H7 (cell line): ENCODE data around the gene EMP3. TPM values are rescaled to one million over a fixed set of nuclear protein-coding genes. Genes with fewer than 3 reads are reported as not detected.
"Not testable (repeated sequence)": the region's sequence is repeated elsewhere in the genome, so short reads cannot be mapped to it uniquely, and the experiment has no call there.

Experiments
- DNase-seq: peaks from one replicate; pipeline ENCODE4 v3.0.0; 2012
- H3K27me3 ChIP-seq: 2 replicates; pipeline ENCODE4 v1.6.0; 2011; ENCODE audit warnings: mild to moderate bottlenecking, low read length; ENCODE audit not compliant: control insufficient read depth, insufficient read depth
- H3K36me3 ChIP-seq: replicated peaks from 2 replicates; pipeline ENCODE4 v1.5.1; 2011; ENCODE audit warnings: low read length; ENCODE audit not compliant: control insufficient read depth, insufficient read depth
- H3K4me3 ChIP-seq: 2 replicates; pipeline ENCODE4 v1.5.1; 2011; ENCODE audit warnings: low read depth, mild to moderate bottlenecking, control low read depth, low read length, moderate library complexity; ENCODE audit not compliant: insufficient read depth
- total RNA-seq: library from RNA; depleted of rRNA; stranded (reverse); fragments of >200 nt; shearing (Covaris generic); gene quantifications from 2 replicates; pipeline ENCODE4 v1.2.3, GENCODE V29; 2014

Gene EMP3
- total RNA-seq, 1 experiment from 2014 or later: 57.5 TPM

DNA sequence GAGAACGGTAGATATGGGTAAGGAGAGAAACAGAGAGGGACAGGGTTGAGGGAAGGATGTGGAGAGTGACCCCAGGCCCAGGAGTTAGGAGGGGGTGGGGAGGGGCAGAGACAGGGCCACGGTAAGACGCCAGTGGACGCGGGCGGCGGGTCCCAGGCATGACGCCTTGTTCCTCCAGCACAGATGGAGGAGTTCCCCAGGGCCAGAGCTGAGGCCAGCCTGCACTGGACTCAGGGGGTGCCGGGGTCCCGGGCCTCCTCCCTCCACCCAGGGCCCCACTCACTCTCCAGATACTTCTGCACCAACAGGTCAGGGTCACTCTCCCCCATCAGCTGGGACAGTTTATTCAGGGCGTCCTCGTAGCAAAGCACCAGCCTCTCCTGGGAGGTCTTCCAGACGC is 22.0 kb upstream of the EMP3 start:
- Histone ChIP-seq H3K4me3 (no peak overlapping the region), H3K36me3 (no peaks in the 10 kb centered on the region), H3K27me3 (no peaks in the 10 kb centered on the region)
- DNase-seq: no peak

DNA sequence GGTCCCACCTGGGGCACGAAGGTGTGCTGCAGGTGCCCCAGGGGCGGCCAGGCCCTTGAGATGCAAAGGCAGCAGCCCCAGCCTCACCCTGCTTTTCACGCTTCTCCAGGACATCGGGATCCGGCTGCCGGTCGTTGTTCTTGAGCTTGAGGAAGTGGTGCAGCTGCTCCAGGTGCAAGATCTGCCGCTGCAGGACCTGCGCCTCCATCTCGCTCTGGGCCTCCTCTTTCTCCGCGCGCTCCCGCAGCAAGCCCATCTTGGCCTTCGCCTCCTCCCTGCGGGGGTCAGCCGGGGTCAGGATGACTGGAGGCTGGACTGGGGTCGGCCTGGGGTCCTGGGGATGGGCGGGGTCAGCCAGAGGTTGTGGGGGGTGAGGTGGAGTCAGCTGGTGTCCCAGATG is 21.5 kb upstream of the EMP3 start:
- DNase-seq: peak; percentile 54
- Histone ChIP-seq H3K36me3 (no peaks in the 10 kb centered on the region), H3K4me3 (no peak overlapping the region), H3K27me3 (no peaks in the 10 kb centered on the region)

DNA sequence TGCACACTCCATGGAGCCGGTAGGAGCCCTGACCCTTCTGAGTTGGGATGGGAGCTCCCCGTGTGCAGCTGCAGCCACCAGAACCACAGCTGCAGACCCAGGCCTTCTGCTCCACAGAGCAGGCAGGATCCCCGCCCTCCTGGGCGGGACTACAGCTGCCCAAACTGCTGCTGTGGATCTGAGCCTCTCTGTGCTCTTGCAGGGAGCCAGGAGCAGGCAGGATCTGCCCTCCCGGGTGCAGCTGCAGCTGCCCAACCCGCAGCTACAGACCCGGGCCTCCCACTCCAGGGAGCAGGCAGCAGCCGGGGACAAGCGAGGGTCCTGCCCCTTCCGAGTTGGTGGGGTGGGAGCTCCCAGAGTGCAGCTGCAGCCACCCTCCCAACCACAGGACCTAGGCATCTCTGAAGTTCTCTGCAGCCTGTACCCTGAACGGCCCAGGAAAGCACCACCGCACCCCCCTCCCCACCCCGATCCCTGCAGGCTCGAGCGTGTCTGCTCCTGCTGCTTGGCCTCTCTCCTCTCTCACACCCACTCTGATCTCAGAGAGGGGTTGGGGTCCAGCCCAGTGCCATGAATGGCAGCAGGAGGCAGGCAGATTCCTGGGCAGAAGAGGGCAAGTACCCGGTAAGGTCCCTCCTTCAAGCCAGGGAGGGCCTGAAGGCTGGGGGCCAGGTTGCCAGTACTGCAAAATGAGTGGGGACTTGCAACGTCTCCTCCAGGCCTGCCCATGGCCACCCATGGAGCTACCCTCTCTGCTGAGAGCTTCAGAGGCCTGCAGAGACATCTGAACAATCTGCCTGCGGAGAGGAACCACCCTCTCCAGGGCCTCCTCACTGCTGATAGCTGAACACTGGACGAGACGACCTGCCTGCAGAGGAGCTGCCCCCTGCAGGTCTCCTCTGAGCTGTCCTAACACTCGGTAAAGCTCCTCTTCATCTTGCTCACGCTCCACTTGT is 16.4 kb upstream of the EMP3 start:
- H3K4me3 ChIP-seq: no peak overlapping the region
- no peaks in the 10 kb centered on the region for H3K27me3 ChIP-seq
- DNase-seq: peak; percentile 64
- no peaks in the 10 kb centered on the region for H3K36me3 ChIP-seq

DNA sequence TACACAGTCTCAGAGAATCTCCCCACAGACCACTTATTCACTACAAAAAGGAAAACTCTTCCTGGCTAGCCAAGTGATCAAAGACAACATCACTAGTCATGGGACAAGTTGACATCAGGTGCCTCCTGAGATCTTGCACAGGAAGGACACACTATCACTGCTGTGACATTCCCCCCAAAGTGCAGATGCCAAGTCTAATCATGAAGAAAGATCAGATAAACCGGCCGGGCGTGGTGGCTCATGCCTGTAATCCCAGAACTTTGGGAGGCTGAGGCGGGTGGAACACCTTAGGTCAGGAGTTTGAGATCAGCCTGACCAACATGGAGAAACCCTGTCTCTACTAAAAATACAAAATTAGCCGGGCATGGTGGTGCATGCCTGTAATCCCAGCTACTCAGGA is 15.6 kb upstream of the EMP3 start:
- not testable (repeated sequence) for DNase-seq, H3K27me3 ChIP-seq, H3K4me3 ChIP-seq, H3K36me3 ChIP-seq

DNA sequence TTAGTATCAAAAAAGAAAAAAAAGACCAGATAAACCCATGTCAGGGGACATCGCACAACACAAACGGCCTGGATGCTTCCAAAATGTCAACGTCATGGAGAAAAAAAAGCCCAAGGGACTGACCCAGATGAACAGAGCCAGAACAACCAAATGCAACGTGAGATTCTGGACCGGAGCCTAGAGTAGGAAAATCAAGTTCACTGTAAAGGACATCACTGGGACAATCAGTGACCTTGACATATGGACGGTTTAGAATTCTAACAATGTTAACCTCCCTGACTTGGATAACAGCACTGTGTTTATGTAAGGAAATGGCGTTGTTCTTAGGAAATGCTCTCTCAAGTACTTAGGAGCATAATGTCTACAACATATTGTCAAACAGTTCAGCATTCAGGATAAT is 15.1 kb upstream of the EMP3 start:
- DNase-seq: no peak
- no peak overlapping the region for H3K4me3 ChIP-seq
- H3K27me3 ChIP-seq: no peaks in the 10 kb centered on the region
- H3K36me3 ChIP-seq: no peaks in the 10 kb centered on the region

DNA sequence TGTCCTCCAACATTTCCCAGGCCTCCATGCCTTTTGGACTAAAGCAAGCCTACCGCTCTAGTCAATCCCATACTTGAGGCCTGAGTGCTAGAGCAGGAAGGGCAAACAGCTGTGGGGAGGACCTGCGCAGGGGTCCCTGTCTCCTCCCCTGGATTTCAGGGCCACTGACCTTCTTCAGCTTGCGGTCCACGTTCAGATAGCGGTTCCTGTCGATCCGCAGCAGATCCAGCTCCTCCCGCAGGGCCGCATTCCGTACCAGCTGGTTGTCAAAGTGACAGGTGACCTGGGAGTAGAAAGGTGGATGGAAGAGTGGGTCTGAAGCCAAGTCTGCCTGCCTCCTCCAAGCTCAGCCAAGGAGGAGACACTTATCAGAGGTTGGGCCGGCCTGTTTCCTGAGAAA is 14.0 kb upstream of the EMP3 start:
- H3K4me3 ChIP-seq: no peak overlapping the region; the same call in 1 of the 2 replicates
- DNase-seq: no peak
- no peaks in the 10 kb centered on the region for H3K36me3 ChIP-seq
- no peaks in the 10 kb centered on the region for H3K27me3 ChIP-seq

DNA sequence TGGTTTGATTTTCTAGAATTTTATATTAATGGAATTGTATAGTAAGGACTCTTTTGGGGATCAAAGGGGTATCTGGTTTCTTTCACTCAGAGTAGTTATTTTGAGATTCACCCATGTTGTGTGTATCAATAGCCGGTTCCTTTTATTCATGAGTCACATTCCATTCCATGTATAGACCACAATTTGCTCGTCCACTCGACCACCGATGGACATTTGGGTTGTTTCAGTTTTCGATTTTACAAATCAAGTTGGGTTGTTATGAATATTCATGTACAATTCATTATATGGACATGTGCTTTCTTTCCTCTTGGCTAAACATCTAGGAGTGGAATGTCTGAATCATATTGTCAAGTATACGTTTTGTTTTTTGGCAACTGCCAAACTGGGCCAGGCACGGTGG is 9.6 kb upstream of the EMP3 start:
- DNase-seq: no peak
- H3K27me3 ChIP-seq: no peaks in the 10 kb centered on the region
- no peak overlapping the region for H3K4me3 ChIP-seq

DNA sequence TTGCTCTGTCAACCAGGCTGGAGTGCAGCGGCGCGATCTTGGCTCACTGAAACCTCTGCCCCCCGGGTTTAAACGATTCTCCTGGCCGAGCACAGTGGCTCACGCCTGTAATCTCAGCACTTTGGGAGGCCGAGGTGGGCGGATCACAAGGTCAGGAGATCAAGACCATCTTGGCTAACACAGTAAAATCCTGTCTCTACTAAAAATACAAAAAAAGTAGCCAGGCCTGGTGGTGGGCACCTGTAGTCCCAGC is 7.7 kb upstream of the EMP3 start:
- H3K4me3 ChIP-seq, H3K27me3 ChIP-seq, H3K36me3 ChIP-seq, DNase-seq: not testable (repeated sequence)

More for the DNA sequence above, 9.6 kb upstream of the EMP3 start:
- no peaks in the 10 kb centered on the region for H3K36me3 ChIP-seq

DNA sequence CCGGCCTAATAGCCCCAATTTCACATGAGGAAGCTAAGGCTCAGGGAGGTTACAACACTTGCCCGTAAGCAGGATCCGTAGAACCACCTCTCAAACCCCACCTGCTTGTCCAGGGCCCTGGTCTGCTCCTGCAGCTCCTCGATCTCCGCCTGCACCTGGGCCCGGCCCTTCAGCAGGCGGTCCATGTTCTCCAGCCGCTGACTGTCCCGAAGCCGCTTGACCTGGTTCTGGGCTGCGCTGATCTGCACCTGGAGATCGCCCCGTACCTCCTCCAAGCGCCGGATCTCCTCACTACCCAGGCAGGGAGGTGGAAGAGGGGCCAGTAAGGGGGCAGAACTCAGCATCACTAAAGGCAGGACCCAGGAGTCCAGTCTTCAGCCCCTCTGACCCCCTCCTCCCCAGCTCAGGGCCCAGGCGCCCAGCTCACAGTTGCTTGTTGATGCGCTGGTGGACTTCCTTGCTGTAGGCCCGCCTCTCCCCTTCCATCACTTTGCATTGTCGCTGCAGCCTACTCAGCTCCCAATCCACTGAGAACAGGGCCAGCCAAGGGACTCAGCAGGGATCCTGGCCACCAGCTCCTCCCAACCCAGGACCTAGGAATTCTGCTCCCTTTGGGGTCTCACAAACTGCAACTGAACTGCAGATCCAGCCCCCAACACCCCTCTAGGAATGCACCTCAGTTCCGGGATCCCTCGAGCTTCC is 6.9 kb upstream of the EMP3 start:
- Histone ChIP-seq H3K27me3 (no peaks in the 10 kb centered on the region), H3K4me3 (no peak overlapping the region), H3K36me3 (no peaks in the 10 kb centered on the region)
- no peak for DNase-seq

DNA sequence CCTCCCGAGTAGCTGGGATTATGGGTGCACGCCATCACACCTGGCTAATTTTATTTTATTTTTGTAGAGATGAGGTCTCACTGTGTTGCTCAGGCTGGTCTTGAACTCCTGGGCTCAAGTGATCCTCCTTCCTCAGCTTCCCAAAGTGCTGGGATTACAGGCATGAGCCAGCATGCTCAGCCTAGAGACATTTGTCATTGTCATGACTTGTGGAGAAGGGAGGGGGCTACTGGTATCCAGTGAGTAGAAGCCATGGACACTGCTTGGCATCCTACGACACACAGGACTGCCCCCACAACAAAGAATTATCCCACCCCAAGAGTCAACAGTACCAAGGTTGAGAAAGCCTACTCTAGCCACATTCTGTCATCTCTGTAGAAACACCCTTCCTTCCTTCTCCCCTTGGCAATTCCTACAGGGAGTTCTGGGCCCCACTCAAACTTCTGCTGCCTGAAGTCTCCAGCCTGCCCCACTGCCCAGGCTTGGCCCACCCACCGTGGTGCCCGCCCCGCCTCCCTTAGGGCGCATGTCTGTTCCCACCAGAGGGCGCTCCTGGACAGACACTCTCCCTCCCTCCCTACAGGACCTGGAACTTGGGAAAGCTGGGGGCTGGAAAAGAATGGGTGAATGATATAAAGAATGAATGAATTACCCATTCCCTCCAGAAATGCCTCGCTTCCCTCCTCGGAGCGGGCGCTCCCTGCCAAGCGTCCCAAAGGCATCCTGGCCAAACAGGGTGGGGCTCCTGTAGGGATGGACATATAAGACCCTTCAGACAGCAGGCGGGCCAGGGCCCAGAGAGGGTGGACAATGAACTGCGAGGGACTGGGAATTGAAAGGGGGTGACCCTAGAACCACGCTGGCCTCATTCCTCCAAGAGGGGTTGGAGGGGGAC is 5.5 kb upstream of the EMP3 start:
- peak; percentile 93 for DNase-seq
- Histone ChIP-seq H3K4me3 (peak overlapping the region; percentile 46), H3K36me3 (no peaks in the 10 kb centered on the region), H3K27me3 (no peaks in the 10 kb centered on the region)

DNA sequence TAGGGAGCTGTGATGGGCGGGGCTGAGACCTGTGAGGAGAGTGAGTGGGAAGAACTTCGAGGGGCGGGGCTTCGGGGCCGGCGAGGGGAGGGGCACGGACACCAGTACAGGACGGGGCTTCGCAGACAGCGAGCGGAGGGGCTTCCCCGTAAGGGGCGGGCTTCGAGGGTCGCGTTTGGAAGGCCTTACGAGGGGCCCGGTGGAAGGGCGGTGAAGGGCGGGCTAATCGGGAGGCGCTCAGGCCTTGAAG is 4.1 kb upstream of the EMP3 start:
- H3K36me3 ChIP-seq: no peaks in the 10 kb centered on the region
- H3K4me3 ChIP-seq: peak overlapping the region; percentile 79
- H3K27me3 ChIP-seq: no peaks in the 10 kb centered on the region
- peak; percentile 99 for DNase-seq

DNA sequence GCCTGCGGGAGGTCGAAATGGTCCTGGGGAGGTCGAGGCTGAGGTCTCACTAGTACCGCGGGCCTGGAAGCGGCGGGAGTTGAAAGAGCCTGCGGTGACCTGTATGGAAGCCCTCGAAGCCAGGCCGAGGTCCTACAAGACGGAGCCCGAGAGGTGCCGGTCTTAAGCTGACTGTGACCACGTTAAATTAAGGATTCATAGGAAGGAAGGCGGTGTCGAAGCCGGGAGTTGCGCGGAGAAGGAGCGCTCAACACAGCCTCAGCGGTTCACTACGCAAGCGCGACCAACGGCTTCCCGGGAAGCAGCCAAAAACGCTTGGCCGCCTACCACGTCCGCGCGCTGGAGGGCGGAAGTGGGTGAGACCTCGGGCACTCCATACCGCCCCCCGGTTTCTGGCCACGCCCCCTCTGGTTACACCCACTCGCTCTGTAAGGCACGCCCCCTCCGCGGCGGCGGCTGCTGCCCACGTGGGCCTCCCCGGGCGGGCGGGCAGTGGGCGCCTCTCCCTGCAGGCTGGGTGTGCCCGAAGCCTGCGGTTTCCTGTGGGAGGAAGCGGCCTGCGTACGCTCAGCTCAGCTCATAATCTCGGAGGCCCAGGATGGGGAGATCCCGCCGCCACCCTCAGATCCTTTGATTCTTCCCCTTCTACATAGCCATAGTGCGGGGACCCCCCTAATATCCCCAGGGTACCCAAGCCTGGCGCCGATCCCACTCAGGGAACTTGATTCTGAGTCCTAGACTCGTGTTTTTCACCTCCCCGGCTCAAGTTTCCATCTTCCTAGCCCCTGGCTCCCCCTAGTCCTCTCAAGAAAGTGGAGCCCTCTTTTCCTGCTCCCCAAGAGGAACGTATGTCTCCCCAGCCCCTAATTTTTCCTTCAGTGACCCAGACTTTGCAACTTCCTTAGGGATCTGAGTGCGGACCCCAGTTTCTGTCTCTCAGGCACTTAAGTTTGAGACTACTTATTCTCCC is 3.4 kb upstream of the EMP3 start:
- Histone ChIP-seq H3K36me3 (no peaks in the 10 kb centered on the region), H3K27me3 (no peaks in the 10 kb centered on the region), H3K4me3 (peak overlapping the region; percentile 79)
- DNase-seq: peak; percentile 99

DNA sequence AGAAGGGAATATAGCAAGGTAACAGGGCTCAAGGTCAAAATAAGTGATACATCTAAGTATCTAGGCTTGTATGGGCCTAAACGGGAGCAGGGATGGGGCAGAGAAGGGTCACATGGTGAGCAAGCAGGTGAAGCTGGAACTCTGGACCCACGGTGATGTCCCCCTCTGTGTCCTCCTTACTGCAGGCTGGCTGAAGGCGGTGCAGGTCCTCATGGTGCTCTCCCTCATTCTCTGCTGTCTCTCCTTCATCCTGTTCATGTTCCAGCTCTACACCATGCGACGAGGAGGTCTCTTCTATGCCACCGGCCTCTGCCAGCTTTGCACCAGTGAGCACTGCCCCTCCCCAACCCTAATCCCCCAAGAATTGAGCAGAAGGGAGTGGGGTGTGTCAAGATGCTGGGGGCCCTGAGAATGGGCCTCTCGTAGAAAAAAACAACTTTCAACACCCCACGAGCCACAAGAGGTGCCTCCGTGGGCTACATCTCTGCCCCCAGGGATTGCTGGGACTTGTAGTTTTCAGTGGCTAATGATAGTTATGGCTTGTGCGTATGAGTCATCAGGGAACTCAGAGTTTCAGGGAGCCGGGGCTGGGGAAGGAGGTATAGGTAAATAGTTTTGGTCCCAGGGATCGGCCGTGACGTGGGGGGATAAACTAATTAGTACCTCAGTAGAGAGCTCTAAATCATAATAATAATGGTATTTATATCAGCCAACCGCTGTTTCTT is 4.0 kb downstream of the EMP3 start:
- H3K36me3 ChIP-seq: no peaks in the 10 kb centered on the region
- DNase-seq: peak; percentile 75
- peak overlapping the region; percentile 61; the same call in 1 of the 2 replicates for H3K4me3 ChIP-seq
- no peaks in the 10 kb centered on the region for H3K27me3 ChIP-seq
